Measurements from ENCODE around the gene TMTC3.

Gene TMTC3

DNA sequence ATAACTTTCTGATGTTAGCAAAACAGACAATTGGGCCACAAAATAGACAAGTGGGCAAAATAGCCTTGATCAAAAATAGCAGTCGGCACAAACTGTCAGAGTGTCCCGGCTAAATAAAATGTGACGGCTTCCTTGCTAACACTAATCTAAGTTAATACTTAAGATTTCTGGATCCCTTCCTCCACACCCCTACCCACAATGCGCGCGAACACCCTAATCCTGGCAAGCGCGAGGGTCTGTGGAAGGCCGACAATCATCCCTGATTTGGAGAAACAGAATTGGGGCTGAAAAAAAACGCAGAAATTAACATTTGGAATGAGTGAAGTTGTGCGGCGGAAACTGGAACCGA is 708 bp upstream of the TMTC3 start:
- Histone ChIP-seq H3K4me3 (replicated peaks; ENCODE audit: insufficient read depth, low read length) (peak overlapping the region; percentile 96), H3K27ac (replicated peaks) (peak overlapping the region; percentile 85), H3K27me3 (ENCODE audit: insufficient read depth, poor library complexity, severe bottlenecking) (no peaks in the 10 kb centered on the region)
- no peak for TF ChIP-seq GABPA (IDR thresholded peaks at IDR 0.05; ENCODE audit: low read depth)
- TF ChIP-seq, protein P1, sequence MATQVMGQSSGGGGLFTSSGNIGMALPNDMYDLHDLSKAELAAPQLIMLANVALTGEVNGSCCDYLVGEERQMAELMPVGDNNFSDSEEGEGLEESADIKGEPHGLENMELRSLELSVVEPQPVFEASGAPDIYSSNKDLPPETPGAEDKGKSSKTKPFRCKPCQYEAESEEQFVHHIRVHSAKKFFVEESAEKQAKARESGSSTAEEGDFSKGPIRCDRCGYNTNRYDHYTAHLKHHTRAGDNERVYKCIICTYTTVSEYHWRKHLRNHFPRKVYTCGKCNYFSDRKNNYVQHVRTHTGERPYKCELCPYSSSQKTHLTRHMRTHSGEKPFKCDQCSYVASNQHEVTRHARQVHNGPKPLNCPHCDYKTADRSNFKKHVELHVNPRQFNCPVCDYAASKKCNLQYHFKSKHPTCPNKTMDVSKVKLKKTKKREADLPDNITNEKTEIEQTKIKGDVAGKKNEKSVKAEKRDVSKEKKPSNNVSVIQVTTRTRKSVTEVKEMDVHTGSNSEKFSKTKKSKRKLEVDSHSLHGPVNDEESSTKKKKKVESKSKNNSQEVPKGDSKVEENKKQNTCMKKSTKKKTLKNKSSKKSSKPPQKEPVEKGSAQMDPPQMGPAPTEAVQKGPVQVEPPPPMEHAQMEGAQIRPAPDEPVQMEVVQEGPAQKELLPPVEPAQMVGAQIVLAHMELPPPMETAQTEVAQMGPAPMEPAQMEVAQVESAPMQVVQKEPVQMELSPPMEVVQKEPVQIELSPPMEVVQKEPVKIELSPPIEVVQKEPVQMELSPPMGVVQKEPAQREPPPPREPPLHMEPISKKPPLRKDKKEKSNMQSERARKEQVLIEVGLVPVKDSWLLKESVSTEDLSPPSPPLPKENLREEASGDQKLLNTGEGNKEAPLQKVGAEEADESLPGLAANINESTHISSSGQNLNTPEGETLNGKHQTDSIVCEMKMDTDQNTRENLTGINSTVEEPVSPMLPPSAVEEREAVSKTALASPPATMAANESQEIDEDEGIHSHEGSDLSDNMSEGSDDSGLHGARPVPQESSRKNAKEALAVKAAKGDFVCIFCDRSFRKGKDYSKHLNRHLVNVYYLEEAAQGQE (IDR thresholded peaks at IDR 0.05; ENCODE audit: insufficient replicate concordance, low read depth): no peak
- TF ChIP-seq, protein P2, sequence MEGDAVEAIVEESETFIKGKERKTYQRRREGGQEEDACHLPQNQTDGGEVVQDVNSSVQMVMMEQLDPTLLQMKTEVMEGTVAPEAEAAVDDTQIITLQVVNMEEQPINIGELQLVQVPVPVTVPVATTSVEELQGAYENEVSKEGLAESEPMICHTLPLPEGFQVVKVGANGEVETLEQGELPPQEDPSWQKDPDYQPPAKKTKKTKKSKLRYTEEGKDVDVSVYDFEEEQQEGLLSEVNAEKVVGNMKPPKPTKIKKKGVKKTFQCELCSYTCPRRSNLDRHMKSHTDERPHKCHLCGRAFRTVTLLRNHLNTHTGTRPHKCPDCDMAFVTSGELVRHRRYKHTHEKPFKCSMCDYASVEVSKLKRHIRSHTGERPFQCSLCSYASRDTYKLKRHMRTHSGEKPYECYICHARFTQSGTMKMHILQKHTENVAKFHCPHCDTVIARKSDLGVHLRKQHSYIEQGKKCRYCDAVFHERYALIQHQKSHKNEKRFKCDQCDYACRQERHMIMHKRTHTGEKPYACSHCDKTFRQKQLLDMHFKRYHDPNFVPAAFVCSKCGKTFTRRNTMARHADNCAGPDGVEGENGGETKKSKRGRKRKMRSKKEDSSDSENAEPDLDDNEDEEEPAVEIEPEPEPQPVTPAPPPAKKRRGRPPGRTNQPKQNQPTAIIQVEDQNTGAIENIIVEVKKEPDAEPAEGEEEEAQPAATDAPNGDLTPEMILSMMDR (IDR thresholded peaks at IDR 0.05; ENCODE audit: insufficient read depth, low read length): no peak
- no peak for TF ChIP-seq POLR2AphosphoS5 (IDR thresholded peaks at IDR 0.05; ENCODE audit: low read depth)
- TF ChIP-seq SPI1 (IDR thresholded peaks at IDR 0.05; ENCODE audit: borderline replicate concordance, low read depth): no peak
- DNase-seq (ENCODE audit: low read depth in 1 of 2, low spot score in 1 of 2): no peak

DNA sequence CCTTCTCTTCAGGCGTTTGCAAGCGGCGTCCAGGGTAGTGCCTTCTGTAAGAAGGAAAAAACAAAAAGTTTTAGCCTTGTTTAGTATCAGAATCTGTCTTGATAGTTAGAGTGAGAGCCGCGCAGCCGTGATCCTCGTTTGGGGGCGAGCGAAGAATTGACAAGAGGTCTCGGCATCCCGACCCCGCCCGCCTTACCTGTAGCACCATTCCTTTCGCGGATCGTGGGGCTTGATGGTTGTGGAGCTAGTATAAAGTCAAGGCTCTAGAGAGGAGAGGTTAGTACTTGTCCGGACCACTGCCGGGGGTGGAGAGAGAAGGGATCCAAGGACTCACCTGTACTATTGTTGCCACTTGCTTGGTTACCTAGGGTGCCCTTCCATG is 494 bp downstream of the TMTC3 start:
- Histone ChIP-seq H3K27ac (replicated peaks) (peak overlapping the region; percentile 85), H3K27me3 (ENCODE audit: insufficient read depth, poor library complexity, severe bottlenecking) (no peaks in the 10 kb centered on the region), H3K4me3 (replicated peaks; ENCODE audit: insufficient read depth, low read length) (peak overlapping the region; percentile 96)
- DNase-seq (ENCODE audit: low read depth in 1 of 2, low spot score in 1 of 2): no peak
- TF ChIP-seq, protein P2 (IDR thresholded peaks at IDR 0.05; ENCODE audit: insufficient read depth, low read length): no peak
- TF ChIP-seq, protein P1 (IDR thresholded peaks at IDR 0.05; ENCODE audit: insufficient replicate concordance, low read depth): no peak
- TF ChIP-seq GABPA (IDR thresholded peaks at IDR 0.05; ENCODE audit: low read depth): no peak
- TF ChIP-seq SPI1 (IDR thresholded peaks at IDR 0.05; ENCODE audit: borderline replicate concordance, low read depth): no peak
- no peak for TF ChIP-seq POLR2AphosphoS5 (IDR thresholded peaks at IDR 0.05; ENCODE audit: low read depth)

DNA sequence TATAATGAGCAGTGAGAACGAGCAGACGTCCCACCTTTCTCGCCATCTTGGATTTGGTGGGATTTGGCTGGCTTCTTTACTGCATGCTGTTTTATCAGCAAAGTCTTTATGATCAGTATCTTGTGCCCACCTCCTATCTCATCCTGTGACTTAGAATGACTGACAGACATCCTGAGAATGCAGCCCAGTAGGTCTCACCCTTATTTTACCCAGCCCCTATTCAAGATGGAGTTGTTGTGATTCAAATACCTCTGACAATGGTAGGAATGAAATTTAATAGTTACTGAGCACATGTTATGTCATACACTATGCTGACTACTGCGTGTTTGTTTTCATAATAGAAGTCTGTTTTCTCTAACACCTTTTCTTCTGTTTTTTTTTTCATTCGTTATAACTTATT is 1.9 kb downstream of the TMTC3 start:
- TF ChIP-seq GABPA (IDR thresholded peaks at IDR 0.05; ENCODE audit: low read depth): no peak
- TF ChIP-seq SPI1 (IDR thresholded peaks at IDR 0.05; ENCODE audit: borderline replicate concordance, low read depth): no peak
- TF ChIP-seq, protein P2 (IDR thresholded peaks at IDR 0.05; ENCODE audit: insufficient read depth, low read length): no peak
- no peak for TF ChIP-seq POLR2AphosphoS5 (IDR thresholded peaks at IDR 0.05; ENCODE audit: low read depth)
- TF ChIP-seq, protein P1 (IDR thresholded peaks at IDR 0.05; ENCODE audit: insufficient replicate concordance, low read depth): no peak
- DNase-seq (ENCODE audit: low read depth in 1 of 2, low spot score in 1 of 2): no peak
- H3K27ac ChIP-seq (replicated peaks): no peak overlapping the region
- H3K27me3 ChIP-seq (ENCODE audit: insufficient read depth, poor library complexity, severe bottlenecking): no peaks in the 10 kb centered on the region
- H3K4me3 ChIP-seq (replicated peaks; ENCODE audit: insufficient read depth, low read length): no peak overlapping the region

Data from HL-60 (cell line).